ENCODE measurements around the gene PIK3R3.

DNA sequence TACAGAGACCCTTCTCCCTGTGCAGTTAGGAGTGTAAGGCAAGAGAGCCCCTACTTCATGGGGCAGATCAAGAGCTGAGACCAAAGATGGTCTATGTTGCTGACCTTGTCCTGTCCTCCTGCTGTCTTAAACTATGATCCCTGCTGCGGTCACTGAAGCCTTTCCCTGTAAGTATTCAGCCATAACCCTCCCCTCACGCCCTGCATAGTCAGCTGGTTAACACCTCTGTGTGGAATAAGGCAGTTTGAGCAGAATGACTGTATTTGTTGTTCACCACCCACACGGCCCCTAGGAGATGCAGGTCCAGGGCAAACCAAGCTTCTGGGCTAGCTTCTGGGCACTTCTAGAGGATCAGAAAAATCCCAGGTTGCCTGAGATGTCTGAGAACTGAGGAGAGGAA, 42.8 kb upstream of the PIK3R3 start:
- TF ChIP-seq, protein P1, sequence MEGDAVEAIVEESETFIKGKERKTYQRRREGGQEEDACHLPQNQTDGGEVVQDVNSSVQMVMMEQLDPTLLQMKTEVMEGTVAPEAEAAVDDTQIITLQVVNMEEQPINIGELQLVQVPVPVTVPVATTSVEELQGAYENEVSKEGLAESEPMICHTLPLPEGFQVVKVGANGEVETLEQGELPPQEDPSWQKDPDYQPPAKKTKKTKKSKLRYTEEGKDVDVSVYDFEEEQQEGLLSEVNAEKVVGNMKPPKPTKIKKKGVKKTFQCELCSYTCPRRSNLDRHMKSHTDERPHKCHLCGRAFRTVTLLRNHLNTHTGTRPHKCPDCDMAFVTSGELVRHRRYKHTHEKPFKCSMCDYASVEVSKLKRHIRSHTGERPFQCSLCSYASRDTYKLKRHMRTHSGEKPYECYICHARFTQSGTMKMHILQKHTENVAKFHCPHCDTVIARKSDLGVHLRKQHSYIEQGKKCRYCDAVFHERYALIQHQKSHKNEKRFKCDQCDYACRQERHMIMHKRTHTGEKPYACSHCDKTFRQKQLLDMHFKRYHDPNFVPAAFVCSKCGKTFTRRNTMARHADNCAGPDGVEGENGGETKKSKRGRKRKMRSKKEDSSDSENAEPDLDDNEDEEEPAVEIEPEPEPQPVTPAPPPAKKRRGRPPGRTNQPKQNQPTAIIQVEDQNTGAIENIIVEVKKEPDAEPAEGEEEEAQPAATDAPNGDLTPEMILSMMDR (optimal IDR thresholded peaks at IDR 0.05 in 1 of 3, IDR thresholded peaks at IDR 0.05 in 1 of 3, conservative IDR thresholded peaks at IDR 0.05 in 1 of 3; ENCODE audit: extremely low read depth in 1 of 3, insufficient read depth in 2 of 3, low read length in 3 of 3) = no peak
- TF ChIP-seq EZH2 (IDR thresholded peaks at IDR 0.05; ENCODE audit: low read length) = no peak

Measured in keratinocyte (primary cell).